Colonic mucosa (tissue), 4 donors: ENCODE measurements around the gene KCNG2. TPM values are rescaled to one million over a fixed set of nuclear protein-coding genes. Genes with fewer than 3 reads are reported as not detected.

ENCODE experiments used
- DNase-seq: peaks from one replicate; pipeline ENCODE4 v3.0.0-alpha.2; 2020
- H3K27ac ChIP-seq: fragments of 200-600 bp; one replicate; pipeline ENCODE4 v1.8.0; 2021
- H3K27me3 ChIP-seq: fragments of 200-600 bp; one replicate; pipeline ENCODE4 v1.8.0; 2021
- H3K36me3 ChIP-seq: fragments of 200-600 bp; one replicate; pipeline ENCODE4 v1.8.0; 2021
- H3K4me1 ChIP-seq: fragments of 200-600 bp; one replicate; pipeline ENCODE4 v1.8.0; 2021; ENCODE audit warnings: mild to moderate bottlenecking
- H3K4me3 ChIP-seq: fragments of 200-600 bp; one replicate; pipeline ENCODE4 v1.8.0; 2021
- H3K9ac ChIP-seq, 2 donors: one replicate each; pipeline ENCODE4 v1.7.0; 2013; ENCODE audit warnings: control low read depth in 2 of 2, low read depth in 2 of 2, low read length in 2 of 2
- H3K9me3 ChIP-seq: fragments of 200-600 bp; one replicate; pipeline ENCODE4 v1.8.0; 2021
- intact Hi-C: fragments of 100-400 bp; cut with DNase I; formaldehyde crosslinking; loops from one replicate; pipeline ENCODE4 v1.14.1; 2022
- total RNA-seq, 2 donors: library from RNA; stranded (reverse); fragmentation: NEBNext Ultra II Directional in 1 of 2; extraction: Animal tissue kit (Norgen Biotek cat#: 25700) in 1 of 2; gene quantifications; one replicate each; pipeline ENCODE4 v1.2.1, GENCODE V29; 2021
- TF ChIP-seq, protein P1 (sequence below): fragments of 200-600 bp; IDR thresholded peaks from one replicate; pipeline ENCODE4 v1.8.0; 2022; ENCODE audit warnings: antibody characterized with exemption, mild to moderate bottlenecking
- donor health status: healthy.
- donor health status: DM: no; HTN: no; CAD: no.
- donor health status: DM: no; HTN: no; CAD: no.

KCNG2 gene
- total RNA-seq, 2 donors from 2014 or later: 0.32 TPM; not detected in 1

DNA sequence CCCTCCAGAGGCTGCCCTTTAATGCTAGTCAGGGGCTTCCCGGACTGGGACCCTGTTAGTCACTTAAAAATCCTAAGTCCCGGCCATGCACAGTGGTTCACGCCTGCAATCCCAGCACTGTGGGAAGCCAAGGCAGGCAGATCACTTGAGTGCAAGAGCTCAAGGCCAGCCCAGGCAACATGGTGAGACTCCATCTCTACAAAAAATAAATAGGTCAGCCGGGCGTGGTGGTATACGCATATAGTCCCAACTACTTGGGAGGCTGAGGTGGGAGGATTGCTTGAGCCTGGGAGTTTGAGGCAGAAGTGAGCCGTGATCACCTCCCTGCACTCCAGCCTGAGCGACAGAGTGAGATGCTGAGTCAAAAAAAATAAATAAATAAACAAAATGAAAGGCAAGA lies 17.2 kb upstream of the KCNG2 start:
- TF ChIP-seq, protein P1, sequence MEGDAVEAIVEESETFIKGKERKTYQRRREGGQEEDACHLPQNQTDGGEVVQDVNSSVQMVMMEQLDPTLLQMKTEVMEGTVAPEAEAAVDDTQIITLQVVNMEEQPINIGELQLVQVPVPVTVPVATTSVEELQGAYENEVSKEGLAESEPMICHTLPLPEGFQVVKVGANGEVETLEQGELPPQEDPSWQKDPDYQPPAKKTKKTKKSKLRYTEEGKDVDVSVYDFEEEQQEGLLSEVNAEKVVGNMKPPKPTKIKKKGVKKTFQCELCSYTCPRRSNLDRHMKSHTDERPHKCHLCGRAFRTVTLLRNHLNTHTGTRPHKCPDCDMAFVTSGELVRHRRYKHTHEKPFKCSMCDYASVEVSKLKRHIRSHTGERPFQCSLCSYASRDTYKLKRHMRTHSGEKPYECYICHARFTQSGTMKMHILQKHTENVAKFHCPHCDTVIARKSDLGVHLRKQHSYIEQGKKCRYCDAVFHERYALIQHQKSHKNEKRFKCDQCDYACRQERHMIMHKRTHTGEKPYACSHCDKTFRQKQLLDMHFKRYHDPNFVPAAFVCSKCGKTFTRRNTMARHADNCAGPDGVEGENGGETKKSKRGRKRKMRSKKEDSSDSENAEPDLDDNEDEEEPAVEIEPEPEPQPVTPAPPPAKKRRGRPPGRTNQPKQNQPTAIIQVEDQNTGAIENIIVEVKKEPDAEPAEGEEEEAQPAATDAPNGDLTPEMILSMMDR: no peak
- Histone ChIP-seq H3K9ac (no peak overlapping the region), H3K27me3 (no peaks in the 10 kb centered on the region), H3K4me1 (no peaks in the 10 kb centered on the region), H3K27ac (no peak overlapping the region), H3K4me3 (no peak overlapping the region), H3K9me3 (no peaks in the 10 kb centered on the region), H3K36me3 (no peaks in the 10 kb centered on the region)
- intact Hi-C loops: no loop called here
- DNase-seq: no peak

GRCh38 chr18:79781331-79781941 lies 16.3 kb upstream of the KCNG2 start:
- TF ChIP-seq, protein P1: no peak
- intact Hi-C loops: no loop called here
- Histone ChIP-seq H3K9ac (no peak overlapping the region), H3K4me3 (no peak overlapping the region), H3K36me3 (no peaks in the 10 kb centered on the region), H3K27ac (no peak overlapping the region), H3K27me3 (no peaks in the 10 kb centered on the region), H3K4me1 (no peaks in the 10 kb centered on the region), H3K9me3 (no peaks in the 10 kb centered on the region)
- no peak for DNase-seq

DNA sequence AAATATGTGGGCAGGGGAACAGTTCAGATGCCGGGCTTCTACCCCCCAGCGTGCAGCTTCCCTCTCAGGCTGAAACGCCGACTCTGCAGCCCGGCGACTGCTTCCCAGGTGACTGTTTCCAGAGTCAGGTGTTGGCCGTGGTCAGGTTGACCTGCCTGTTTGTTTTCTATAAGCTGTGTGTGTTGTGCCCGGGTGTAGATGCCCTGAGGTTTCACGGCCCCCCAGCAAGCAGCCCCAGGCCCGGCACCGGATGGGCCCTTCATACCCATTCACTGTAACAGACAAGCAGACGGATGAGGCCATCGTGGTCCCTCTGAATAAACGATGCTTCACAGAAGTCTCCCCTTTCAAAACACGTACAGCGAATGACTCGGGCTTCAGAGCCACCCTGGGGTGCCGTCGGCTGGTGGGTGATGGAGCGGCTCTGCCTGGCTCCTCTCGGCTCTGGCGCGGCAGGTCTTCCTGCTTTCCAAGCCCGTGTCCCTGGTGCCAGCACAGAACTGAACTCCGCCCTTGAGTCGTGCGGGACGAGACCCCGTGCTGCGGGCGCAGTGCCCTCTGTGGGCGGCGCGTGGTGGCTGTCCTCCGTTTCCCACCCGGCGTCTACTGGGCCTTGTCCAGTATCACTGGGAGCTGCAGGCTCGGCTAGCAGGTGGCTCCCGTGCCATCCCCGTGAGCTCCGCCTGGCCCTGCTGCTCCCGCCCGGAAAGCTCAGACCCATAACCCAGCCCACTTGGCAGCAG lies 15.0 kb upstream of the KCNG2 start:
- Histone ChIP-seq H3K27me3 (peaks cover 2% of the 10 kb centered on the region), H3K4me1 (no peaks in the 10 kb centered on the region), H3K4me3 (no peak overlapping the region), H3K27ac (no peak overlapping the region), H3K9ac (no peak overlapping the region), H3K36me3 (no peaks in the 10 kb centered on the region), H3K9me3 (no peaks in the 10 kb centered on the region)
- DNase-seq: no peak
- intact Hi-C loops: no loop called here
- TF ChIP-seq, protein P1: no peak

GRCh38 chr18:79784071-79784913 lies 13.4 kb upstream of the KCNG2 start:
- H3K9me3 ChIP-seq: no peaks in the 10 kb centered on the region
- H3K9ac ChIP-seq: no peak overlapping the region
- H3K4me3 ChIP-seq: no peak overlapping the region
- intact Hi-C loops: no loop called here
- TF ChIP-seq, protein P1: no peak
- DNase-seq: no peak
- no peak overlapping the region for H3K27ac ChIP-seq
- peaks cover 12% of the 10 kb centered on the region for H3K27me3 ChIP-seq
- H3K36me3 ChIP-seq: no peaks in the 10 kb centered on the region
- H3K4me1 ChIP-seq: no peaks in the 10 kb centered on the region

GRCh38 chr18:79784965-79785770 lies 12.6 kb upstream of the KCNG2 start:
- Histone ChIP-seq H3K27ac (no peak overlapping the region), H3K36me3 (no peaks in the 10 kb centered on the region), H3K4me3 (no peak overlapping the region), H3K27me3 (peaks cover 12% of the 10 kb centered on the region), H3K4me1 (no peaks in the 10 kb centered on the region), H3K9me3 (no peaks in the 10 kb centered on the region), H3K9ac (no peak overlapping the region)
- DNase-seq: no peak
- TF ChIP-seq, protein P1: no peak
- intact Hi-C loops: no loop called here
